ENCODE measurements around the gene PDC. TPM values are rescaled to one million over a fixed set of nuclear protein-coding genes. Genes with fewer than 3 reads are reported as not detected.
"Not testable (repeated sequence)": the region's sequence is repeated elsewhere in the genome, so short reads cannot be mapped to it uniquely, and the experiment has no call there.

PDC gene
- total and polyA plus RNA-seq, 8 donors, result not detected

GRCh38 chr1:186465946-186466345, 5.0 kb upstream of the PDC start:
- Histone ChIP-seq H3K27ac (no peak overlapping the region), H3K4me3 (no peak overlapping the region), H3K36me3 (no peaks in the 10 kb centered on the region), H3K9me3 (no peaks in the 10 kb centered on the region), H3K4me1 (no peaks in the 10 kb centered on the region), H3K27me3 (no peaks in the 10 kb centered on the region)
- 66 to 86% (median 81%) methylated on average over 2 of the region's 2 CpGs for WGBS, 5 donors
- no peak for DNase-seq
- intact Hi-C loops (cut with DNase I; ENCODE audit: low total_unique reads), result no loop called here
- TF ChIP-seq CTCF (IDR thresholded peaks at IDR 0.05), result no peak
- TF ChIP-seq POLR2AphosphoS5 (IDR thresholded peaks at IDR 0.05), result no peak
- TF ChIP-seq EP300 (IDR thresholded peaks at IDR 0.05), result no peak
- no peak for TF ChIP-seq POLR2A (IDR thresholded peaks at IDR 0.05)

- H3K9me3 ChIP-seq; H3K27ac ChIP-seq; H3K27me3 ChIP-seq; H3K4me3 ChIP-seq; intact Hi-C loops (cut with DNase I; ENCODE audit: low total_unique reads); H3K36me3 ChIP-seq; H3K4me1 ChIP-seq; DNase-seq: not testable (repeated sequence)
Measured at GRCh38 chr1:186465491-186465890, 4.6 kb upstream of the PDC start.

- Histone ChIP-seq H3K4me3 (no peak overlapping the region), H3K27ac (no peak overlapping the region), H3K36me3 (no peaks in the 10 kb centered on the region), H3K27me3 (no peaks in the 10 kb centered on the region), H3K9me3 (no peaks in the 10 kb centered on the region), H3K4me1 (no peaks in the 10 kb centered on the region)
- 84 to 91% (median 88%) methylated on average over 3 of the region's 3 CpGs for WGBS, 5 donors
- no peak for DNase-seq
- TF ChIP-seq EP300 (IDR thresholded peaks at IDR 0.05) (no peak), CTCF (IDR thresholded peaks at IDR 0.05) (no peak), POLR2AphosphoS5 (IDR thresholded peaks at IDR 0.05) (no peak), POLR2A (IDR thresholded peaks at IDR 0.05) (no peak)
- intact Hi-C loops (cut with DNase I; ENCODE audit: low total_unique reads), result no loop called here
Measured at GRCh38 chr1:186463926-186464325, 3.0 kb upstream of the PDC start.

GRCh38 chr1:186463511-186463910, 2.6 kb upstream of the PDC start:
- Histone ChIP-seq H3K9me3 (no peaks in the 10 kb centered on the region), H3K4me3 (no peak overlapping the region), H3K36me3 (no peaks in the 10 kb centered on the region), H3K27me3 (no peaks in the 10 kb centered on the region), H3K27ac (no peak overlapping the region), H3K4me1 (no peaks in the 10 kb centered on the region)
- intact Hi-C loops (cut with DNase I; ENCODE audit: low total_unique reads), result no loop called here
- DNase-seq, result no peak
- 46 to 65% (median 55%) methylated on average over 5 of the region's 5 CpGs for WGBS, 5 donors
- TF ChIP-seq POLR2A (IDR thresholded peaks at IDR 0.05) (no peak), EP300 (IDR thresholded peaks at IDR 0.05) (no peak), CTCF (IDR thresholded peaks at IDR 0.05) (no peak), POLR2AphosphoS5 (IDR thresholded peaks at IDR 0.05) (no peak)

GRCh38 chr1:186459161-186459560, 1.8 kb downstream of the PDC start:
- H3K36me3 ChIP-seq; H3K9me3 ChIP-seq; intact Hi-C loops (cut with DNase I; ENCODE audit: low total_unique reads); H3K27me3 ChIP-seq; H3K27ac ChIP-seq; H3K4me3 ChIP-seq; DNase-seq; H3K4me1 ChIP-seq: not testable (repeated sequence)
- WGBS, 5 donors, result 91 to 97% (median 96%) methylated on average over 14 of the region's 14 CpGs

All from stomach (tissue), 9 donors.